NCI-H2196 (cell line): Measurements from ENCODE around the gene OTX1.

Source experiments
- DNase-seq: peaks from one replicate; lab custom pipeline; 2025; ENCODE audit not compliant: unreplicated experiment; lab: John Stamatoyannopoulos, UW

OTX1 gene

DNA sequence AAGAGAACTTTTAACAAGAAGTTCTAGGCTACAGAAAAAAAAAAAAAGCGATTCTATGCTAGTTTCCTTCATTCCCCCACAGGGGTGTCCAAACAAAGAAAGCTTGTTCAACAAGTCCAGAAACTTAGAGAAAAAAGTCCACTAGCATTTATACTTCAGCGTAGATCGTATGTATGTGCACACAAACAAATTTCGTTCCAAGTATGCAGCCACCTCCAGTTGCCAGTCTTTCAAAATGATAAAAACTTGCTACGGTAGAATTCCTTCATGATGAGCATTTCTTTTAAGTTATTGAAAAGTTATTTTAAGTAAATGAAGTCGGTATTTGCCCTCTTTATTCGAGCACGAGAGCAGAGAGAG, 3.7 kb upstream of the OTX1 start:
- DNase-seq, result no peak

GRCh38 chr2:63047321-63048279, 3.0 kb upstream of the OTX1 start:
- no peak for DNase-seq

- no peak for DNase-seq
Observed at GRCh38 chr2:63048367-63049171, 2.1 kb upstream of the OTX1 start.

DNA sequence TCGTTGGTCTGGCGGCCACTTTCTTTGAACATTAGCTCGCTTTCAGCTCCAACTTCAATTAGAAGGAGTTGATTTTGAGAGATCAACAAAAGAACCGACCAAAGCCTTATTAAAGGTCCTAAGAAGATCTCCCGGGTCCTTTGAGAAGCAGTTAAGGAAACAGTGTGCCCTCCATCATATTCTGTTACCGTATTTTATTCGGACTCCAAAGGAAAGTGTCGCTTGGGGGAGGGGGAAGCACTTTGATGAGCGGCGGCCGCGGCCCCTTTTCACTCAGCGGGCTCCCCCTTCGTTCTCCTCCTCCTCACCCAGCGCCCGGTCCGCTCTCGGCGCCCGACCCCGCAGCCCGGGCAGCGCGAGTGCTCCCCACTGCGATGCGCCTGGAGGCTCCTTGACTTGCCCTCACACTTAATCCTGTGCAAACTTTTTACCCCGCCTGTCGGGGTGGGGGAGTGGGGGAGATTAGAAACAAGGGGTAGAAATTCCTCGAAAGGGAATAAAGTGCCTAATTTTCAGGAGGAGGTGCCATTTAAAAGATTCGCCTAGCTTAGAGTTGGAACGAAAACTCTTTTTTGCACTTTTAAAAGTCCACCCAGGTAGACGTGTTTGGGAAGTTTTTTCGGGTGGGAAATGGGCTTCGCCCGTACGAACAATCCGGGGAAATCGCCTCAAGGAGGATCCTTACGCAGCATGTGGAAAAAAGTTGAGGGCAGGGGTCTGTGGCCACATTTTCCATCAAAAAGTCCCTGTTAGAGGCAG, 1.2 kb upstream of the OTX1 start:
- no peak for DNase-seq

DNA sequence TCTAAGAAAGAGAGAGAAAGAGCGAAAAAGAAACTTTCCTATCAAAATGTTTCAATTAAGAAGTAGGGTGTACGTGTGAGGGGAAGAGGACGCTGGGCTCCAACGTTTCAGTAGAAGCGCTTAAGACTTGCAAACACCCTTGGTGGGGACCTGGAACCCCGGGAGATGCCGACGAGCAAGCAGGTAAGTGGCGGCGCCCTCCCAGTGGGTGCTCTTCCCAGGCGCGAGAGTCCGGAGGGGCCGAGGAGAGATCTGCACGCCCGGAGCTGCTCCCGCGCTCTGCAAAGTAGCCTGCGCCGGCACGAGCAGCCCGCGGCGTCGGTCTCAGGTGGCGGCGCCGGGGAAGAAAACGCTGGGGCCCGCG, 678 bp upstream of the OTX1 start:
- no peak for DNase-seq

DNA sequence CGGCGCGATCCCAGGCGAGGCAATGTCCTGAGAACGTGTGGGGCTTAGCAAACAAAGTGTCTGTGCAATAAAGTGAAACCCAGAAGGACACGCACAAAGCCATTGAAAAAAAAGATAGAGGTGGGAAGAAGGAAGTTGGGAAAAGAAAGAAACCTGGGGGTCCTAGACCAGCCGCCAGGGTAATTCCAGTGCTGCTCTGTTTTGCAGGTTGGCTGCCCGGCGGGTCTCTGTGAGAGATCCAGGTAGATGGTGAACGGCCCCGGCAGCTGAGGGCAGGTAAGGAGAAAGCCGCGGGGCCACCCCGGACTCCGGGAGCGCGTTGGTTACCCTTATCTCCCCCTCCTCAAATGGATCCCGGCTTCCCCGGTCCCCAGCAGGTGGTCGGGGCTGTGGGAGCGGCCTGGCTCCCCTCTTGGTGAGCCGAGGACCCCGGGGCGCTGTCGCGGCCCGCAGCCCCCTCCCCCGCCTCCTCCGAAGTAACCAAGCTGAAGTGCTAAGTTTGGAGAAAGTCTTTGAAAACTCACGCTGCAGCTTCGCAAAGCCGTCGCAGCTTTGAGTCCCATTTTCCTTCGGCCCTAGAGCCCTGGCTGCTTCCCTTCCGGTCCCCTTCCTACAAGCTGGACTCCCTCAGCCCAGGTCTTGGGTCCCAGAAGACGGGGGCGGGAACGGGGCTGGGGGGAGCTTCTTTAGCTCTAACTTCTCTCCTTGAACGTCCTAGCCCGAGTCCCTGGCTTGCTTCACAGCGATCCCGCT, 588 bp downstream of the OTX1 start:
- no peak for DNase-seq

- DNase-seq, result no peak
Observed at GRCh38 chr2:63051795-63052333, 1.2 kb downstream of the OTX1 start.

GRCh38 chr2:63052411-63053080, 1.9 kb downstream of the OTX1 start:
- DNase-seq, result no peak

DNA sequence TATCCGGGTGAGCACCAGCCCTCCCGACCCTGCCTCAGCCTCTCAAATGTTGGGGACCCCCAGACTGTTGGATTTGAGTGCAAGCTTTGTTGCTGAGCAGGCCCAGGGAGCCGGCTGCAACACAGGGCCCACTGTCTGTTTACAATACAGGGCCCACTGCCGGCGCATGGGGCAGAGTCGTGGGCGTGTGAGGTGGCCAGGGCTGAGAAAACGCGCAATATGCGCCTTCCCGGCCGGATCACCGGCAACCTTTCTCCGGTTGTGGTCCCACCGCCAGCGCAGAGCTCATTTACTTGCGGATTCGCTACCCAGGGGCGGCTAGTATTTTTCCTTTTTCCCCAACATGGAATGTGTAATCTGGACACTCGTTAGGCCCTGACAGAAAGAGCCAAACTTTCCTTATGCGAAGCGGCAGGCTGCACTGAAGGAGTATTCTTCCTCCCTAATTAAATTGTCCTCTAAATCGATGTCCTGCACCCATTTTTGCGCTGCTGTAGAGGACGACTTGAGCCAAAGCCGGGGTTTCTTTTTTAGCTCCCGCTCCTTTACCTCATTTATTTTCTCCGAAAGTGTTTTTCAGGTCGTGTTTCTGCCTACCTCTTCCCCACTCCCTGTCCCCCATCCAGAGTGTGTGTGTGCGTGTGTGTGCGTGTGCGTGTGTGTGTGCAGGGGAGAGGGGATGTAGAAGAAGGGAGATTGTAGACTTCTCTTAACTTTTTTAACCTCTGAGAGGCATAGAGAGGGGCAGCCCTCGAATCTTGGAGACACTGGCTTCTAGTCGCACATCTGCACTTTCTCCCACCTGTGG, 2.7 kb downstream of the OTX1 start:
- DNase-seq, result no peak

GRCh38 chr2:63053889-63054602, 3.4 kb downstream of the OTX1 start:
- DNase-seq, result no peak

GRCh38 chr2:63054841-63055225, 4.2 kb downstream of the OTX1 start:
- DNase-seq, result no peak

DNA sequence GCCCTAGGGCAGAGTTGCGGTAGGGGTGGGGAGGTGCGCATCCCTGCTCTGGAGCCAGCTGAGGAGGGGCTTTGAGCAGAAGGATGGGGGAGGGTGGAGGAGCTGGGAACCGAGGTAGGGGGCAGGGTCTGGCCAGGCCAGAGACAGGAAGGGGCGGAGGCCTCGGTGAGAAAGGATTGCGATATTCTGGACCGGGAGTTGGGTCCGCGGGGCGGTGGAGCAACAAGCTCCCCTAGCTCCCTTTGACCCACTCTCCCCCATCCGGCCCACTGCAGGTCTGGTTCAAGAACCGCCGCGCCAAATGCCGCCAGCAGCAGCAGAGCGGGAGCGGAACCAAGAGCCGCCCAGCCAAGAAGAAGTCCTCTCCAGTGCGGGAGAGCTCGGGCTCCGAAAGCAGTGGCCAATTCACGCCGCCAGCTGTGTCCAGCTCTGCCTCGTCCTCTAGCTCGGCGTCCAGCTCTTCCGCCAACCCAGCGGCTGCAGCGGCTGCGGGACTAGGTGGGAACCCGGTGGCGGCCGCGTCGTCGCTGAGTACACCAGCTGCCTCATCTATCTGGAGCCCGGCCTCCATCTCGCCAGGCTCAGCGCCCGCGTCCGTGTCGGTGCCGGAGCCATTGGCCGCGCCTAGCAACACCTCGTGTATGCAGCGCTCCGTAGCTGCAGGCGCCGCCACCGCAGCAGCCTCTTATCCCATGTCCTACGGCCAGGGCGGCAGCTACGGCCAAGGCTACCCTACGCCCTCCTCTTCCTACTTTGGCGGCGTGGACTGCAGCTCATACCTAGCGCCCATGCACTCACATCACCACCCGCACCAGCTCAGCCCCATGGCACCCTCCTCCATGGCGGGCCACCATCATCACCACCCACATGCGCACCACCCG, 4.8 kb downstream of the OTX1 start:
- no peak for DNase-seq

DNA sequence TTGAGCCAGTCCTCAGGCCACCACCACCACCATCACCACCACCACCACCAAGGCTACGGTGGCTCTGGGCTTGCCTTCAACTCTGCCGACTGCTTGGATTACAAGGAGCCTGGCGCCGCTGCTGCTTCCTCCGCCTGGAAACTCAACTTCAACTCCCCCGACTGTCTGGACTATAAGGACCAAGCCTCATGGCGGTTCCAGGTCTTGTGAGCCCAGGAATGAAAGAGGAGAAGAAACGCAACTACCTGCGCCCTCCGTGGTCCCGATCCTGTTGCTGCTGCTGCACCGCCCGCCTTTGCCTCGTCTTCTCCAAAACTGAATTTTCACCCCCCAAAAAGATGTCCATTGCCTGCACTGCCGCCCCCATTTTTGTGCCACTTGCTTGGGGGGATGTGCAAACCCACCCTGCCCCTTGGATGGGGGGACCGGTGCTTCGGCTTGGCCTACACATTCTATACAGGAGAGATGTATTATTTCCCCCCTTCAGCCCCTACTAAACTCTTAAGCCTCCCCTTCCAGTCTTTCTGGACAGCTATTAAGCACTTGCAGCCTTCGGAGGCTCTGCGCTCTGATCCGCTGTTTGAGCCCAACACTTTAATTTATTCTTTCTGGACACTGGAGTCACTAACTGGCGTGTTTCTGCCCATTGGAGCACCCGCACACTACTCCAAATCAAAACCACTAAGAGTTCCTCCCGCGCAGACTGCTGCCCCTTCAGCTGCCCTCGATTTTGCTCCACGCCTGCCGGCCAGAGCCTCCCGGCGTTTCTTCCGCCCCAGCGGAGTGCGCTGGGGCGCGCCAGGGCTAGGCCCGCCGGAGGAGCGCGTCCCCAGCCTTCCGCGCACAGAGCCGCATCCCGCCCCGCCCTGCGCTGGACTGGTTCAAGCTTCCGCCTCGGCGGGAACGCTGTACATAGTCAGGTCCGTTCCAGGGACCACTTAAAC, 5.7 kb downstream of the OTX1 start:
- no peak for DNase-seq

DNA sequence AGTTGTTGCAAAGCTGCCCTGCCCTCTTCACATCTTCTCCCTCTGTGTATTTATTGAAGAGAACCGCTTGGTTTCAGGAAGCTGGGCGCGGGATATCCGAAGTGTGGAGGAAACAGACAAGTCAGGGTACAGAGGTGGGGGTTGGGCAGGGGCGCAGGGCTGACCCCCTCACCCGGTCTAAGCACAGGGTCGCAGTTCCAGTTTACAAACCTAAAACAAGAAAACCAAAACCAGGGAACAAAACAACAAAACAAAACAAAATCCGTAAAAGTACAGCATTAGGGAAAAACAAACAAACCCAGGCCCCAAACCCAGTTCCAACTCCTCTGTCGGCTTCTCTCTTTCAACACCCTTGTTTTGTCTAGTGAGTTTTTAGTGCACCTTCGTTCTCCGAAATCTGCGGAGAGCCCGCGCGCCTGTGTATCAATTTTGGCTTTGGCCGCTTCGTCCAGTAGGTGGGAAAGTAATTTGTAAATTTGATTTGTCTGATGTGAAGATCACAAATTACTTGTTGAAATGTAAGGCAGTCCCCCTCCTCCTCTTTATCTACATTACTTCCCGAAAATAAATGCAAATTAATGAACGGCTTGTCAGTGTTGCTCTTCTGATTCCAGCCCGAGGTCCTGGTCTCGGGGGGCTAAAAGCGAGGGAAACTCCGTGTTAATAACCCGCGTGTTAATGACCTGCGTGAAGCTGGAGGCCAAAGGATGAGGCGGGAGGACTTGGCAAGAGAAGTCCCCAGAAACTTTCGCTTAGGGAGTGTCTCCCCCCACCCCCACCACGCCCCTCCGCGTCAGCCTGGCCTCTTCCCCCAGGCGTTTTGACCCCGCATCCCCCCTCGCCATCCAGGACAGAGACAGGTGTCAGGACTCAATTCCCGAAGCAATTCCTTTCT, 6.9 kb downstream of the OTX1 start:
- no peak for DNase-seq

- no peak for DNase-seq
Observed at GRCh38 chr2:63058144-63058920, 7.7 kb downstream of the OTX1 start.
